ENCODE measurements around the gene ZBTB46. TPM values are rescaled to one million over a fixed set of nuclear protein-coding genes. Genes with fewer than 3 reads are reported as not detected.

Gene ZBTB46
- total RNA-seq, 2 experiments from 2014 or later = 0.67 to 1.3 TPM

DNA sequence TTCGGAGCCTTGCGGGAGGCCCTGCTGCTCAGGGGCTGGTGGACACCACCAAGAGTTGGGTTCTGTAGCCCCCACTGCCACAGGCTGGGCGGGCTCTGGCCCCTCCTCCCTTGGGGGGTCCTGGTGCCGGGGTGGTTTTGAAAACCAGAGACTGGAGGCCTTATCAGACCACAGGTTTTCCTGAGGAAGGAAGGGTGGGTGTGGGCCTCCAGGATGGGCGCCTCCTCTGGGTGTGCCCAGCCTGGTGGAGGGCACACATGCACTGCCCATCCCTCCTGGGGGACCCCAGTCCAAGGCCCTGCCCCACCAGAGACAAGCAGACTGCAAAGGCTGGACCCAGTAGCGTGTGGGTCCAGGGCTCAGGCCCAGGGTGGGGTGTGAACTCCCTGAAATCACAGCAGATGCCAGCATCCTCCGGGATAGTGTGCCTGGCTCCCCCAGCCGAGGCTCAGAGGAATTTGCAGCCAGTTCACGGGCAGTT lies 13.5 kb upstream of the ZBTB46 start:
- H3K4me1 ChIP-seq (ENCODE audit: insufficient read depth, low read length, poor library complexity, severe bottlenecking) = no peaks in the 10 kb centered on the region
- H2AFZ ChIP-seq (ENCODE audit: low read length) = no peak overlapping the region
- intact Hi-C loops (cut with micrococcal nuclease; ENCODE audit: unreplicated experiment) = no loop called here
- H4K20me1 ChIP-seq (ENCODE audit: insufficient read depth, low read length) = no peaks in the 10 kb centered on the region
- H3K4me3 ChIP-seq (ENCODE audit: low read depth, low read length, poor library complexity, severe bottlenecking) = no peak overlapping the region
- H3K9me3 ChIP-seq (ENCODE audit: low read length) = no peaks in the 10 kb centered on the region
- no peak overlapping the region for H3K4me2 ChIP-seq (ENCODE audit: low read length)
- H3K27ac ChIP-seq (ENCODE audit: low read depth, low read length, poor library complexity, severe bottlenecking) = no peak overlapping the region
- POLR2A ChIA-PET = no interaction called here
- CTCF ChIA-PET (ENCODE audit: unreplicated experiment) = no interaction called here
- no peaks in the 10 kb centered on the region for H3K79me2 ChIP-seq (ENCODE audit: insufficient read depth, low read depth, low read length)
- DNase-seq (ENCODE audit: low spot score) = no peak
- no TSS peak for BruUV-seq (replicated peaks)
- TF ChIP-seq, protein P1, sequence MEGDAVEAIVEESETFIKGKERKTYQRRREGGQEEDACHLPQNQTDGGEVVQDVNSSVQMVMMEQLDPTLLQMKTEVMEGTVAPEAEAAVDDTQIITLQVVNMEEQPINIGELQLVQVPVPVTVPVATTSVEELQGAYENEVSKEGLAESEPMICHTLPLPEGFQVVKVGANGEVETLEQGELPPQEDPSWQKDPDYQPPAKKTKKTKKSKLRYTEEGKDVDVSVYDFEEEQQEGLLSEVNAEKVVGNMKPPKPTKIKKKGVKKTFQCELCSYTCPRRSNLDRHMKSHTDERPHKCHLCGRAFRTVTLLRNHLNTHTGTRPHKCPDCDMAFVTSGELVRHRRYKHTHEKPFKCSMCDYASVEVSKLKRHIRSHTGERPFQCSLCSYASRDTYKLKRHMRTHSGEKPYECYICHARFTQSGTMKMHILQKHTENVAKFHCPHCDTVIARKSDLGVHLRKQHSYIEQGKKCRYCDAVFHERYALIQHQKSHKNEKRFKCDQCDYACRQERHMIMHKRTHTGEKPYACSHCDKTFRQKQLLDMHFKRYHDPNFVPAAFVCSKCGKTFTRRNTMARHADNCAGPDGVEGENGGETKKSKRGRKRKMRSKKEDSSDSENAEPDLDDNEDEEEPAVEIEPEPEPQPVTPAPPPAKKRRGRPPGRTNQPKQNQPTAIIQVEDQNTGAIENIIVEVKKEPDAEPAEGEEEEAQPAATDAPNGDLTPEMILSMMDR (conservative IDR thresholded peaks at IDR 0.05; ENCODE audit: low read length) = no peak
- TF ChIP-seq EZH2phosphoT487 (IDR thresholded peaks at IDR 0.05; ENCODE audit: borderline replicate concordance, low read depth, low read length) = no peak
- no peaks in the 10 kb centered on the region for H3K9me2 ChIP-seq (ENCODE audit: insufficient read depth, low read length)
- H3K36me3 ChIP-seq (ENCODE audit: insufficient read depth, low read length) = no peaks in the 10 kb centered on the region

DNA sequence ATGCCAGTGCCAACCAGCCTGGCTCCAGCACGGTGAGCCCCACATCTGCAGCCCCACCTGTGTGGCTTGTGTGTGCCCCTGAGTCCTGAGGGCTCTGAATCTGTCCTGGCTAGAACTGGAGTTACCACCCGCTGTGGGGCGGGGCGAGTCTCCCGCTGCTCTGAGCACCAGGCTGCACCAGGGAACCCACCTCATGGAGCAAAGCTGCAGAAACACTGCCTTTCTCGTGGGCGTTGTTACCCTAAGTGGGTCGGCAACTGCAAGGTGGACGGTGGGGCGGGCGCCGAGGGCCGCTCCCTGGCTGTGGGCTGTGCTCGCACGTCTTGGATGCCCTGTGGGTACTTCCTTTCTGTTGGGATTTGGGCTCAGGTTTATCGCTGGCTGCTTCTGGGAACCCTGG lies 12.7 kb upstream of the ZBTB46 start:
- Histone ChIP-seq H3K27ac (ENCODE audit: low read depth, low read length, poor library complexity, severe bottlenecking) (no peak overlapping the region), H3K9me2 (ENCODE audit: insufficient read depth, low read length) (no peaks in the 10 kb centered on the region), H3K4me2 (ENCODE audit: low read length) (no peak overlapping the region), H3K36me3 (ENCODE audit: insufficient read depth, low read length) (no peaks in the 10 kb centered on the region), H3K79me2 (ENCODE audit: insufficient read depth, low read depth, low read length) (no peaks in the 10 kb centered on the region), H3K9me3 (ENCODE audit: low read length) (no peaks in the 10 kb centered on the region), H4K20me1 (ENCODE audit: insufficient read depth, low read length) (no peaks in the 10 kb centered on the region), H3K4me1 (ENCODE audit: insufficient read depth, low read length, poor library complexity, severe bottlenecking) (no peaks in the 10 kb centered on the region), H2AFZ (ENCODE audit: low read length) (no peak overlapping the region), H3K4me3 (ENCODE audit: low read depth, low read length, poor library complexity, severe bottlenecking) (no peak overlapping the region)
- ChIA-PET CTCF (ENCODE audit: unreplicated experiment) (no interaction called here), POLR2A (no interaction called here)
- BruUV-seq (replicated peaks) = no TSS peak
- intact Hi-C loops (cut with micrococcal nuclease; ENCODE audit: unreplicated experiment) = no loop called here
- no peak for DNase-seq (ENCODE audit: low spot score)
- no peak for TF ChIP-seq EZH2phosphoT487 (IDR thresholded peaks at IDR 0.05; ENCODE audit: borderline replicate concordance, low read depth, low read length)
- TF ChIP-seq, protein P1 (conservative IDR thresholded peaks at IDR 0.05; ENCODE audit: low read length) = no peak

DNA sequence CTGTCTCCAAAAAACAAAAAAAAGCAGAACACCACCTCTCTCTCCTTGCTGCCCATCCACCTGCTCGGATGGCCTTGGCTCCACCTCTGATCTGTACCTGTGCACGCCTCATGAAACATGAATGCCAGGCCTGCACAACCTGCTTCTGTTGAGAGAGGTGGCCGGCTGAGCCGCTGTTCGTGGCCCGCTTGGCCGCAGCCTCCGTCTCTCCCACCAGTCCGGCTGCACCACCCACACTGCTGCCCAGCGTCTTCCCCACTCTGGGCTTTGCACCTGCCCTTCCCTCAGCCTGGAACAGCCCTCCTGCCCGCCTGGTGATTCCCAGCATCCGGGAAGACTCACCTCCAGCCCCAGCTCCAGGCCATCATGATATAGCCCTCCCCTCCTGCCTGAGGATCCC lies 12.2 kb upstream of the ZBTB46 start:
- H3K9me3 ChIP-seq (ENCODE audit: low read length) = no peaks in the 10 kb centered on the region
- H4K20me1 ChIP-seq (ENCODE audit: insufficient read depth, low read length) = no peaks in the 10 kb centered on the region
- no peaks in the 10 kb centered on the region for H3K79me2 ChIP-seq (ENCODE audit: insufficient read depth, low read depth, low read length)
- H3K4me2 ChIP-seq (ENCODE audit: low read length) = no peak overlapping the region
- H3K4me1 ChIP-seq (ENCODE audit: insufficient read depth, low read length, poor library complexity, severe bottlenecking) = no peaks in the 10 kb centered on the region
- TF ChIP-seq, protein P1 (conservative IDR thresholded peaks at IDR 0.05; ENCODE audit: low read length) = no peak
- no peak for TF ChIP-seq EZH2phosphoT487 (IDR thresholded peaks at IDR 0.05; ENCODE audit: borderline replicate concordance, low read depth, low read length)
- H3K36me3 ChIP-seq (ENCODE audit: insufficient read depth, low read length) = no peaks in the 10 kb centered on the region
- CTCF ChIA-PET (ENCODE audit: unreplicated experiment) = no interaction called here
- no peak overlapping the region for H3K27ac ChIP-seq (ENCODE audit: low read depth, low read length, poor library complexity, severe bottlenecking)
- intact Hi-C loops (cut with micrococcal nuclease; ENCODE audit: unreplicated experiment) = no loop called here
- H3K4me3 ChIP-seq (ENCODE audit: low read depth, low read length, poor library complexity, severe bottlenecking) = no peak overlapping the region
- no peak overlapping the region for H2AFZ ChIP-seq (ENCODE audit: low read length)
- H3K9me2 ChIP-seq (ENCODE audit: insufficient read depth, low read length) = no peaks in the 10 kb centered on the region
- POLR2A ChIA-PET = no interaction called here
- no TSS peak for BruUV-seq (replicated peaks)
- DNase-seq (ENCODE audit: low spot score) = no peak

Data from OCI-LY7 (cell line).